Measurements from ENCODE around the gene COL9A3.
"Not testable (repeated sequence)": the region's sequence is repeated elsewhere in the genome, so short reads cannot be mapped to it uniquely, and the experiment has no call there.

The COL9A3 gene

GRCh38 chr20:62850333-62850974 is 33.6 kb downstream of the COL9A3 start:
- no peak for TF ChIP-seq CTCF (IDR thresholded peaks at IDR 0.05; ENCODE audit: low read depth, low read length)
- no peak overlapping the region for H3K4me3 ChIP-seq (ENCODE audit: low read depth, low read length)

- no peak for TF ChIP-seq CTCF (IDR thresholded peaks at IDR 0.05; ENCODE audit: low read depth, low read length)
- no peak overlapping the region for H3K4me3 ChIP-seq (ENCODE audit: low read depth, low read length)
These were observed 35.3 kb downstream of the COL9A3 start for GRCh38 chr20:62852196-62852595.

DNA sequence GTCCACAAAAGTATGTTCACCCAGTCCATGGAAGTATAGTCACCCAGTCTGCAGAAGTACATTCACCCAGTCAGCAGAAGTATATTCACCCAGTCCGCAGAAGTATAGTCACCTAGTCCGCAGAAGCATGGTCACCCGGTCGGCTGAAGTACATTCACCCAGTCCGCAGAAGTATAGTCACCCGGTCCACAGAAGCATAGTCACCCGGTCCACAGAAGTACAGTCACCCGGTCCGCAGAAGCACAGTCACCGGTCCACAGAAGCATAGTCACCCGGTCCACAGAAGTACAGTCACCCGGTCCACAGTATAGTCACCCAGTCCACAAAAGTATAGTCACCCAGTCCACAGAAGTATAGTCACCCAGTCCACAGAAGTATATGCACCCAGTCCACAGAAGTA is 36.0 kb downstream of the COL9A3 start:
- H3K4me3 ChIP-seq (ENCODE audit: low read depth, low read length), result no peak overlapping the region
- no peak for TF ChIP-seq CTCF (IDR thresholded peaks at IDR 0.05; ENCODE audit: low read depth, low read length)

DNA sequence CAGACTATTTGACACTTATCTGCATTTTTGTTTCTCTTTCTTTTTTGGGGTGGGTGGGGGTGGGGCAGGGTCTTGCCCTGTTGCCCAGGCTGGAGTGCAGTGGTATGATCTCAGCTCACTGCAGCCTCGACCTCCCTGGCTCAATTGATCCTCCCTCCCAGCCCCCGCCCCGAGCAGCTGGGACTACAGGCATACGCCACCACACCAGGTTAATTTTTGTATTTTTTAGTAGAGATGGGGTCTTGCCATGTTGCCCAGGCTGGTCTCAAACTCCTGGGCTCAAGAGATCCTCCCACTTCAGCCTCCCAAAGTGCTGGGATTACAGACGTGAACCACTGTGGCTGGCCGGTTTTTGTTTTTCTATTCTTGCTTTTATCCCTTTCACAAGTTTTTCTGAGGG is 36.5 kb downstream of the COL9A3 start:
- not testable (repeated sequence) for H3K4me3 ChIP-seq (ENCODE audit: low read depth, low read length)

DNA sequence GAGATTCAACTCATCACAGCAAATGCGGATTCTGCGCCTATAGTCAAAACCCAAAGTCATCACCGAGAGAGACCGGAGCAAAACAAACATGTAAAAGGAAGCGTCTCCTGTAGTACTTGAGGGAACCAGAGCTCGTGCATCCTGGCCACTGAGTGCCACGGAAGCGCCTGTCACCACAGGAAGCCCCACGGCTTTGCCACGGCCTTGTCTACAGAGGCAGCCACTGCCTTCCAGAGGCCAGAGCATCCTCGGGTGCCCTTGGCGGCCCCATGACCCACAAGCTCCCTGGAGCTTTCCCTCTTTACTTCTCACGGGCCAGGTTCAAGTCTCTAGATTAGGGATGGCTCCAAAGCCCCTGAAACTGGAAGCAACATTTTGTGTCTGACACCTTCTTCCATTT is 37.3 kb downstream of the COL9A3 start:
- no peak for TF ChIP-seq CTCF (IDR thresholded peaks at IDR 0.05; ENCODE audit: low read depth, low read length)
- no peak overlapping the region for H3K4me3 ChIP-seq (ENCODE audit: low read depth, low read length)

GRCh38 chr20:62855120-62855519 is 38.3 kb downstream of the COL9A3 start:
- no peak for TF ChIP-seq CTCF (IDR thresholded peaks at IDR 0.05; ENCODE audit: low read depth, low read length)

GRCh38 chr20:62856931-62857619 is 40.2 kb downstream of the COL9A3 start:
- no peak for TF ChIP-seq CTCF (IDR thresholded peaks at IDR 0.05; ENCODE audit: low read depth, low read length)
- no peak overlapping the region for H3K4me3 ChIP-seq (ENCODE audit: low read depth, low read length)

More at GRCh38 chr20:62855120-62855519, 38.3 kb downstream of the COL9A3 start:
- H3K4me3 ChIP-seq (ENCODE audit: low read depth, low read length), result no peak overlapping the region
